ENCODE measurements around the gene AHCYL2.
"Not testable (repeated sequence)": the region's sequence is repeated elsewhere in the genome, so short reads cannot be mapped to it uniquely, and the experiment has no call there.

AHCYL2 gene

DNA sequence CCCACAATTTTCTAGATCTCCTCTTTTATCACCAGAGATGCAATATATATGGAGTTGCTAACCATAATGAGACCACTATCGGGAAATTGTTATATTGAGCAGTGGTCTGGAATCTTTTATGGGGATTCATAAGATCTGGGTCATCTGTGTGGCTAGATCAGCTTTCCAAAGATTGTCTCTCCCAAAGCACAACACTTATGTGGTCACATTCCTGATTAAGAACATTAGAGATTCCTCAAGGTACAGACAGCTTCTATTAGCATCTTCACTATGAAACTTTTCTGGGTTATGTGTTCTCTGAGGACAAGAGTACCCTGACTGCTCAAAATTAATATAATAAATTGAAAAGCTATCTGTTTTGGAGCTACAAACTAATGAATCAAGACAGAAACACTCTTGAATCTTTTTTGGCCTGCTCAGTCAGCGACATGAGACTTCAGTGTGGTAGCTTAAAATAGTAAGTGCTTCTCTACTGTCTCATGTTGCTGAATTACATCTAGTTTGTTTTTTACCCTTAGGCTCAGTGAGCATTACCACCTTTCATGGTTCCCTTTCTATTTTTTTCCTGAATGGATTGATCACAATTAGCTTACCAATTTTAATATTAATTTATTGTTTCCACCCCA is 166.8 kb downstream of the AHCYL2 start:
- Histone ChIP-seq H3K4me3 (ENCODE audit: low read length) (no peak overlapping the region), H3K9me3 (replicated peaks; ENCODE audit: low read length) (no peaks in the 10 kb centered on the region), H3K4me2 (ENCODE audit: low read length) (no peak overlapping the region), H3K9ac (ENCODE audit: low read depth, low read length) (no peak overlapping the region), H3K36me3 (ENCODE audit: insufficient read depth, low read length) (no peaks in the 10 kb centered on the region), H3K4me1 (ENCODE audit: control insufficient read depth, insufficient read depth, low read length) (no peaks in the 10 kb centered on the region), H3K27me3 (ENCODE audit: control insufficient read depth, insufficient read depth, low read length) (no peaks in the 10 kb centered on the region)

DNA sequence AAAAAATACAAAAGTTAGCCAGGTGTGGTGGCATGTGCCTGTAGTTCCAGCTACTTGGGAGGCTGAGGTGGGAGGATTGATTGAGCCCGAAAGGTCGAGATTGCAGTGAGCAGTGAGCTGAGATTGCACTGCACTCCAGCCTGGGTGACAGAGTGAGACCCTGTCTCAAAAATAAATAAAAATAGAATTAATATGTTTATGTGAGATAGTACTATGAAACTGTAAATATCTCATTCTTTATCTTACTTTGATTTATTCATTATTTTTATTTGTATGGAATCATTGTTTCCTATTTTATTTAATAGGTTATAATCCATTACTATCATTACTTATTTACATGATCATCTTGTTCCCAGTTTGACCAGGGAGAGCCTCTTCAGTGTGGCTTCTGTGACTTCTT is 168.4 kb downstream of the AHCYL2 start:
- Histone ChIP-seq H3K27me3 (ENCODE audit: control insufficient read depth, insufficient read depth, low read length) (no peaks in the 10 kb centered on the region), H3K4me3 (ENCODE audit: low read length) (no peak overlapping the region), H3K36me3 (ENCODE audit: insufficient read depth, low read length) (no peaks in the 10 kb centered on the region), H3K4me2 (ENCODE audit: low read length) (no peak overlapping the region), H3K9me3 (replicated peaks; ENCODE audit: low read length) (no peaks in the 10 kb centered on the region), H3K4me1 (ENCODE audit: control insufficient read depth, insufficient read depth, low read length) (no peaks in the 10 kb centered on the region), H3K9ac (ENCODE audit: low read depth, low read length) (no peak overlapping the region)

DNA sequence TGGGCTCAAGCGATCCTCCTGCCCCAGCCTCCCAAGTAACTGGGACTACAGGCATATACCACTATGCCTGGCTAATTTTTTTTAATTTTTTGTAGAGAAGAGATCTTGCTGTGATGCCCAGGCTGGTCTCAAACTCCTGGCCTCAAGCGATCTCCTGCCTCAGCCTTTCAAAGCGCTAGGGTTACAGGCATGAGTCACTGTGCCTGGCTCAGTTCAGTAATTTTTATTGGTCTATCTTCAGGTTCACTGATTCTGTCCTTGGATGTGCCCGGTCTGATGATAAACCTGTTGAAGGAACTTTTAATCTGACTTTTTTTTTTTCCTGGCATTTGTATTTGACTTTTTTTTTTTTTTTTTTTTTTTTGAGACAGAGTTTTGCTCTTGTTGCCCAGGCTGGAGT is 169.3 kb downstream of the AHCYL2 start:
- Histone ChIP-seq H3K27me3 (ENCODE audit: control insufficient read depth, insufficient read depth, low read length) (no peaks in the 10 kb centered on the region), H3K4me3 (ENCODE audit: low read length) (no peak overlapping the region), H3K9me3 (replicated peaks; ENCODE audit: low read length) (no peaks in the 10 kb centered on the region), H3K36me3 (ENCODE audit: insufficient read depth, low read length) (no peaks in the 10 kb centered on the region), H3K9ac (ENCODE audit: low read depth, low read length) (no peak overlapping the region), H3K4me2 (ENCODE audit: low read length) (no peak overlapping the region), H3K4me1 (ENCODE audit: control insufficient read depth, insufficient read depth, low read length) (no peaks in the 10 kb centered on the region)

DNA sequence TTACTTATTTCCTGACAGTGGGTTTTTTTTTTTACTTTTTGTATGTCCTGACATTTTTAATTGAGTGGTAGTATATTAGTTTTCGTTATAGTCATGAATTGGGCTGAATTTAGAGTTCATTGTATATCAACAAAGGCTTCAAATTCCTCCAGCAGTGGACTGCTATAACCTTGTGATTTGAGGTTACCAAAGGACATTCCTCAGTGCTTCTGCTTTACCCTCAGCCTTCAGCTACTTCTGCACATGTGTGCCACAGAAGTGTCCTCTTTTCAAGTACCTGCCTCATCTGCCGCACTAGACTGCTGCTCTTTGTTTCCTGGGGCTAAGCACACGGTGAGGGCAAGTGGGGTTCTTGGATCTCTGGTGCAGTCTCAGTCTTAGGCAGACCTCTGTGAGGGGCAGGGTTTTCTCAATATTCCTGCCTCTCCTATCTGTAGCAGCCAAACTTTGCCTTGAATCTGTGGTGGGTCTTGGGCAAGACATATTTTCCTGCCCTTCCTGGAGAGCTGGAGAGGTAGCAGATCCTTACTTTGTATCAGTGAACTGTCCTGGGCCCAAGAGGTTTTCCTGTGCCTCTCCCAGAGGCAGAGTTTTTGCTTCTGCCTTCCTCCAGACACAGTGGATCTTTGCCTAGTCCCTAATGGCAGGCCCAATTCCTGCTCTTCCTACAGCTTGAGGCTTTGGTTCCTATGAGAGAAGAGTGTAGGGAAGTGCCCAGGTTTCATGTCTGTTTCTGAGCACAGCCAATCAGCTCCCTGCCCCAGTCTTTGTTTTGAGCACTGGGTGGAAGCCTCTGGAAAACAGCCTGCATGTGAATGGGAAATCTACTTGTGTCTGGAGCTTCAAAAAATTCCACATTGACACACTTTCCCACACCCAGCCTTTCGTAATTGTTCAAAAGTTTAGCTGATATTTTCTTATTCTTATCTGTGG is 170.4 kb downstream of the AHCYL2 start:
- Histone ChIP-seq H3K4me2 (ENCODE audit: low read length) (no peak overlapping the region), H3K4me3 (ENCODE audit: low read length) (no peak overlapping the region), H3K9me3 (replicated peaks; ENCODE audit: low read length) (no peaks in the 10 kb centered on the region), H3K4me1 (ENCODE audit: control insufficient read depth, insufficient read depth, low read length) (no peaks in the 10 kb centered on the region), H3K36me3 (ENCODE audit: insufficient read depth, low read length) (no peaks in the 10 kb centered on the region), H3K9ac (ENCODE audit: low read depth, low read length) (no peak overlapping the region), H3K27me3 (ENCODE audit: control insufficient read depth, insufficient read depth, low read length) (no peaks in the 10 kb centered on the region)

DNA sequence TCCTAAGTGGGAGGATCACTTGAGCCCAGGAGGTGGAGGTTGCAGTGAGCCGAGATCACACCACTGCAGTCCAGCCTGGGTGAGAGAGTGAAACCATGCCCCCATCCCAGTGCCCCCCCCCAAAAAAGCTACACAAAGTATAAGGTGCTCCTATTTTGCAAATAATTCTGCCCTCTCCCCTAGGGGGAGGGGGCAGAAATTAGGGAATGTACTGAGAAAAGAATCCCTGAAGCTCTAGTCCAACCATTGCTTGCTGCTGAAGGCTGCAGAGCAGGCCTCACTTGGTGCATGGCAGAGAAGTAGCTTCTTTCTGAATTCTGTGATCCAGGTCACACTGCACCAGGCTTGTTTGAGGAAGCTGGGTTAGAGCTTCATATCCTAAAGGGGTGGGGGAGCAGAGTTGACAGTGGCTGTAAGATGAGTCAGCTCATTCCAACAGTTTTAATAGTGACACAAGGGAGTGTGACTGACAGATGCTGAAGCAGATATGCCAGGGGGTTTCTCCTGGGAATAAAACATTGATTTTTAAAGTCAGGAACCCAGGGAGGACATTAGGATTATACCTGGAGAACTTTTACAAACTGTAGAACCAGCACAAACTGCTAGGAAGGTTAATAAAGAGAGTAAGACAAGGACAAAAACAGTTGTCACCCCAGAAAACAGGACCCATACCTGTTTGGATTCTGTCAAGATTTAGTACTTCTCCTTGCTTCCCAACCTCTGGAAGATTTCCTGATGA is 176.6 kb downstream of the AHCYL2 start:
- Histone ChIP-seq H3K36me3 (ENCODE audit: insufficient read depth, low read length) (peaks cover under 1% of the 10 kb centered on the region), H3K9ac (ENCODE audit: low read depth, low read length) (no peak overlapping the region), H3K27me3 (ENCODE audit: control insufficient read depth, insufficient read depth, low read length) (no peaks in the 10 kb centered on the region), H3K4me2 (ENCODE audit: low read length) (no peak overlapping the region), H3K9me3 (replicated peaks; ENCODE audit: low read length) (no peaks in the 10 kb centered on the region), H3K4me3 (ENCODE audit: low read length) (no peak overlapping the region), H3K4me1 (ENCODE audit: control insufficient read depth, insufficient read depth, low read length) (peaks cover 17% of the 10 kb centered on the region)

DNA sequence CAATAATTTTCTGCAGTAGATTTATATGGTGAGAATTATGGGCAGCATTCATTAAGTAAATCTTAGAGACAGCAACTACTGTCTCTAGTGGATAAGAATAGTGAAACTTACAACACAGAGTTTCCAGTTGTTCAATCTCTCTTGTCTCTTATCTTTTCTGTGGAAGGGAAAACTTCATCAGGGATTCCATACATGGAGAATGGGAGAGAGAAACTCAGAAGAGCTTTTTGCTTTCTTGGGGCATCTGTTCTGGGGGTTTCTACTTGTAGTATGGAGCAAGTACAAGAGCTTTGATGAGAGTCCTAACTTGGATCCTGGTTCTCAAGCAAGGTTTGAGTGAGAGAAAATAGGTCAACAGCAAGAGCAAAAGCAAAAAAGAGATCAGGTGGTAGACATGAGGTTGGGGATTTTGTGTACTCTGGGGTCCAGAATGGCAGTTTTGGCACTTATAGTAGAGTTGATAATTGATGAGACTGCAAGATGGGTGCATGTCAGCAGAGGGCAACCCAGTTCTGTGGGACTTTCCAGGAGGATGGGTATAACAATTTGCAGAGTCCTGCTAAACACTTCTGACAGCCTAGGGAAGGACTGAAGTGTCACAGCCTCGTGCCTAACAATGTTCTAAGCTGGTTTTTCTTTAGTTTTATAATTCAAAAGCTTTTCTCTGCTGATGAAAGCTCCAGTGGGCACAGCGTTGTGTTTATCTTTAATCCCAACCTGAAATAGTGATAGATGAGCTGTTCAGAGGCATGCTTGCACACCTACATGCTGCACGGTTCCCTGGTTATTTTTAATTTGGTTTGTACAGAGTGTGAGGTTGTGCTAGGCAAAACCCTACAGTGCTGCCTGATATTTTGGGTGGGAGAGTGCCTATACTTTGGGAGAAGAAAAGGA is 177.4 kb downstream of the AHCYL2 start:
- Histone ChIP-seq H3K4me2 (ENCODE audit: low read length) (no peak overlapping the region), H3K36me3 (ENCODE audit: insufficient read depth, low read length) (peaks cover 4% of the 10 kb centered on the region), H3K9me3 (replicated peaks; ENCODE audit: low read length) (no peaks in the 10 kb centered on the region), H3K4me1 (ENCODE audit: control insufficient read depth, insufficient read depth, low read length) (peaks cover 19% of the 10 kb centered on the region), H3K27me3 (ENCODE audit: control insufficient read depth, insufficient read depth, low read length) (no peaks in the 10 kb centered on the region), H3K4me3 (ENCODE audit: low read length) (no peak overlapping the region), H3K9ac (ENCODE audit: low read depth, low read length) (no peak overlapping the region)

DNA sequence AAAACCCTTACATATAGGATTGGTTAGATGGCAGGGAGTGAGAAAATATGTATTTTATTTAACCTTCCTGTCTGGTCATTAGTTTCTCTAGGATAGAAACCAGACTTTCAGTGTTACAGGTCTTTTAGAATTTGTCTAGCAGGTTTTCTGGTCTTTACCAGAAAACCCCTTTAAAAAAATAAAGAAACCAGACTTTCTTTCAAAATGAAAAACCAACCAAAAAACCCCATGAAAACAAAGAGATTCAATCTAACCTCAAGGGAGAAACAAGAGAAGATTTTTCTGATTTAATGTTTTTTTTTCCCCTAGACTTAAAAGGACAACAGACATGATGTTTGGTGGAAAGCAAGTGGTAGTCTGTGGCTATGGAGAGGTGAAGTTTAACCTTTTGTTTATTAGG is 180.7 kb downstream of the AHCYL2 start:
- Histone ChIP-seq H3K9ac (ENCODE audit: low read depth, low read length) (no peak overlapping the region), H3K27me3 (ENCODE audit: control insufficient read depth, insufficient read depth, low read length) (no peaks in the 10 kb centered on the region), H3K36me3 (ENCODE audit: insufficient read depth, low read length) (peaks cover 4% of the 10 kb centered on the region), H3K9me3 (replicated peaks; ENCODE audit: low read length) (no peaks in the 10 kb centered on the region), H3K4me2 (ENCODE audit: low read length) (no peak overlapping the region), H3K4me3 (ENCODE audit: low read length) (no peak overlapping the region), H3K4me1 (ENCODE audit: control insufficient read depth, insufficient read depth, low read length) (peaks cover 19% of the 10 kb centered on the region)

DNA sequence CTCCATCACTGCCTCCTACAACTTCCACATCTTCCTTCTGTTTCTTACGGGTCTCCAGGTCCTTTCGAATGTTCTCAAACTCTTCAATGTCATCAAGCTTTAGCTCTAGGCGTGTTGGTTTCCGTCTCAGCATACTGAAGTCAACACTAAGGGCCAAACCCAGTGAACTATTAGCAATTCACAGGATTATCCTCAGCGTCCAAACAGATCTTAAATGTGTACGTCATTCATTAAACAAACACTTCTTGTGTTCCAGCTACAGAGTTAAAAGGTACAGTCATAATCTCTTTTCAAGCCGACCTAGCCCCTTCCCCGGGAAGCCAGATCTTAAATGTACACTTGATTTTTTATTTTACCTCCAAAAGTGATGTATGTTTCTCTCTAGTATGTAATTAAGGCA is 185.4 kb downstream of the AHCYL2 start:
- not testable (repeated sequence) for H3K36me3 ChIP-seq (ENCODE audit: insufficient read depth, low read length); H3K4me2 ChIP-seq (ENCODE audit: low read length); H3K27me3 ChIP-seq (ENCODE audit: control insufficient read depth, insufficient read depth, low read length); H3K4me1 ChIP-seq (ENCODE audit: control insufficient read depth, insufficient read depth, low read length); H3K9me3 ChIP-seq (replicated peaks; ENCODE audit: low read length); H3K4me3 ChIP-seq (ENCODE audit: low read length); H3K9ac ChIP-seq (ENCODE audit: low read depth, low read length)

DNA sequence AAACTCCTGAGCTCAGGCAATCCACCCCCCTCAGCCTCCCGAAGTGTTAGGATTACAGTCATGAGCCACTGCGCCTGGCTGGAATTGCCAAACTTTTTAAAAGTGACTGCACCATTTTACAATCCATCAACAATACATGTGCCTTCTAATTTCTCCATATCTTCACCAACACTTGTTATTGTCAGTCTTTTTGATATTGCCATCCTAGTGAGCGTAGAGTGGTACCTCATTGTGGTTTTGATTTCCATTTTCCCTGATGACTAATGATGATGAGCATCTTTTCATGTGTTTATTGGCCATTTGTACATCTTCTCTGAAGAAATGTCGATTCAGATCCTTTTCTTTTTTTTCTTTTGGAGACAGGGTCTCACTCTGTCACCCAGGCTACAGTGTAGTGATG is 187.7 kb downstream of the AHCYL2 start:
- Histone ChIP-seq H3K9ac (ENCODE audit: low read depth, low read length) (no peak overlapping the region), H3K36me3 (ENCODE audit: insufficient read depth, low read length) (no peaks in the 10 kb centered on the region), H3K4me2 (ENCODE audit: low read length) (no peak overlapping the region), H3K4me3 (ENCODE audit: low read length) (no peak overlapping the region), H3K9me3 (replicated peaks; ENCODE audit: low read length) (no peaks in the 10 kb centered on the region), H3K4me1 (ENCODE audit: control insufficient read depth, insufficient read depth, low read length) (no peaks in the 10 kb centered on the region), H3K27me3 (ENCODE audit: control insufficient read depth, insufficient read depth, low read length) (no peaks in the 10 kb centered on the region)

DNA sequence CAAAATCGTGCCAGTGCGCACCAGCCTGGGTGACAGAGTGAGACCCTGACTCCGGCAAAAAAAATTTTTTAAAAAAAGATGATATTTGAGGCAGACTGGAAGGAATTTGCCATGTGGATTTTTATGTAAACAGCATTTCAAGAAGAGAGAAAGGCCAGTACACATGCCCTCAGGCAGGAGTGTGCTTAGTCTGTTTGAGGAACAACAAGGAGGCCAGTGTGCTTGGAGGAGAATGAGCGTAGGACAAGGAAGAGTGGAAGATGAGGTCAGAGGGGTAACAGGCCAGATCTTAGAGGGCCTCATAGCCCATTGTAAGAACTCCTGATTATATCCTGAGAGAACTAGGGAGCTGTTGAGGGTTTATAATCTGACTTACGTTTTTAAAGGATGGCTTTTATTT is 192.2 kb downstream of the AHCYL2 start:
- Histone ChIP-seq H3K9me3 (replicated peaks; ENCODE audit: low read length) (no peaks in the 10 kb centered on the region), H3K4me1 (ENCODE audit: control insufficient read depth, insufficient read depth, low read length) (no peaks in the 10 kb centered on the region)

DNA sequence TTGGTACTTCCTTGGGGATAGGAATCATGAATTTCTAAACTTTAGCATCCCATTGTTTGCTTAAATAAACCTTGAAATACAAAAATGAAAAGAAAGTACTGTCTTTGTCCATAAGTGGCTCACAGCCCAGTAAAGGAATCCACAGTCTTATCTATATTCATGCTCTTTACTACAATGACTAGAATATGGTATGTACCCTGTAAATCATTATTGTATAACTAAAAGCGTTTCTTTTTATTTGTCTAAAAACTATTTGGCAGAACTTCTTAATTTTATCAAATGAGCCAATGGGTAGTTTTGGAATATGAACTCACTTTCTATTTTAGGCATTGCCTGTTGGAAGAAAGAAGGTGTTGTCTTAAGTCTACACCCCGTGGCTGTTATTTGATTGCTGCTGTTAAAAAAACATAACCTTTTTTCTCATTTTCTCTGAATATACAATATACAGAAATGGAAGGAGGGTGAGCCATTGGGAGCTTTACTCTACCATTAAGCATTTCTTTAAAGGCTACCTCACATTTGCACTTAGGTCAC is 197.0 kb downstream of the AHCYL2 start:
- no peak overlapping the region for H3K9ac ChIP-seq (ENCODE audit: low read depth, low read length)
- H3K4me3 ChIP-seq (ENCODE audit: low read length) = no peak overlapping the region
- H3K9me3 ChIP-seq (replicated peaks; ENCODE audit: low read length) = no peaks in the 10 kb centered on the region
- H3K4me2 ChIP-seq (ENCODE audit: low read length) = no peak overlapping the region
- no peaks in the 10 kb centered on the region for H3K27me3 ChIP-seq (ENCODE audit: control insufficient read depth, insufficient read depth, low read length)
- H3K4me1 ChIP-seq (ENCODE audit: control insufficient read depth, insufficient read depth, low read length) = no peaks in the 10 kb centered on the region
- no peaks in the 10 kb centered on the region for H3K36me3 ChIP-seq (ENCODE audit: insufficient read depth, low read length)

More for the DNA sequence above, 192.2 kb downstream of the AHCYL2 start:
- Histone ChIP-seq H3K27me3 (ENCODE audit: control insufficient read depth, insufficient read depth, low read length) (no peaks in the 10 kb centered on the region), H3K9ac (ENCODE audit: low read depth, low read length) (no peak overlapping the region), H3K36me3 (ENCODE audit: insufficient read depth, low read length) (no peaks in the 10 kb centered on the region), H3K4me2 (ENCODE audit: low read length) (no peak overlapping the region), H3K4me3 (ENCODE audit: low read length) (no peak overlapping the region)
